Prostate gland (tissue), 2 donors: ENCODE data around the gene ABHD11. TPM values are rescaled to one million over a fixed set of nuclear protein-coding genes. Genes with fewer than 3 reads are reported as not detected.

Source experiments
- DNase-seq: peaks from one replicate; pipeline ENCODE4 v3.0.0-alpha.2; 2019; ENCODE audit warnings: low spot score
- H3K27ac ChIP-seq, 2 donors: fragments of 200-600 bp; sonication (generic); 2 replicates each; pipeline ENCODE4 v1.5.1; 2017 to 2019
- H3K27me3 ChIP-seq: fragments of 200-600 bp; sonication (generic); replicated peaks from 2 replicates; pipeline ENCODE4 v1.5.1; 2019; ENCODE audit not compliant: insufficient read depth
- H3K36me3 ChIP-seq, 2 donors: fragments of 200-600 bp; sonication (generic); 1 replicate in 1 of 2; 2 replicates in 1 of 2; pipeline versions ENCODE4 v1.5.1 to v1.8.1; 2017 to 2019
- H3K4me1 ChIP-seq: fragments of 200-600 bp; sonication (generic); replicated peaks from 2 replicates; pipeline ENCODE4 v1.5.1; 2019
- H3K4me3 ChIP-seq, 2 donors: fragments of 200-600 bp; sonication (generic); 2 replicates each; pipeline ENCODE4 v1.5.1; 2017 to 2019
- H3K9me3 ChIP-seq: fragments of 200-600 bp; sonication (generic); 2 replicates; pipeline ENCODE4 v1.5.1; 2017
- POLR2A ChIP-seq: fragments of 450-650 bp; IDR thresholded peaks from one replicate; pipeline ENCODE4 v1.6.1; 2016; ENCODE audit warnings: antibody characterized with exemption, mild to moderate bottlenecking
- POLR2AphosphoS5 ChIP-seq: sonication (generic); formaldehyde crosslinking; IDR thresholded peaks from one replicate; pipeline ENCODE4 v1.6.1; 2017; ENCODE audit warnings: antibody characterized with exemption
- WGBS: methylation state at CpG from one replicate; pipeline ENCODE4 v1.1.5; 2018; 5-methylcytosine and 5-hydroxymethylcytosine counted together
- intact Hi-C: fragments of 100-400 bp; cut with DNase I; formaldehyde crosslinking; loops from one replicate; pipeline ENCODE4 v1.14.2; 2022
- total RNA-seq, 2 donors: library from RNA; depleted of rRNA; stranded (reverse); fragments of >200 nt; gene quantifications; one replicate each; pipeline ENCODE4 v1.1.0, GENCODE V29; 2016
- TF ChIP-seq, protein P1 (sequence below), 4 experiments: fragments of 200-600 bp in 2 of 4; fragments of 450-650 bp in 2 of 4; sonication (generic) in 2 of 4; IDR thresholded peaks; 1 replicate in 3 of 4; 2 replicates in 1 of 4; pipeline ENCODE4 v1.5.1; 2016 to 2019; ENCODE audit warnings: antibody characterized with exemption in 4 of 4, mild to moderate bottlenecking in 2 of 4, moderate library complexity in 2 of 4

The ABHD11 gene
- total RNA-seq, 2 donors from 2014 or later = 55.2 to 87.8 TPM

- no peak for TF ChIP-seq POLR2AphosphoS5
- TF ChIP-seq, protein P1, sequence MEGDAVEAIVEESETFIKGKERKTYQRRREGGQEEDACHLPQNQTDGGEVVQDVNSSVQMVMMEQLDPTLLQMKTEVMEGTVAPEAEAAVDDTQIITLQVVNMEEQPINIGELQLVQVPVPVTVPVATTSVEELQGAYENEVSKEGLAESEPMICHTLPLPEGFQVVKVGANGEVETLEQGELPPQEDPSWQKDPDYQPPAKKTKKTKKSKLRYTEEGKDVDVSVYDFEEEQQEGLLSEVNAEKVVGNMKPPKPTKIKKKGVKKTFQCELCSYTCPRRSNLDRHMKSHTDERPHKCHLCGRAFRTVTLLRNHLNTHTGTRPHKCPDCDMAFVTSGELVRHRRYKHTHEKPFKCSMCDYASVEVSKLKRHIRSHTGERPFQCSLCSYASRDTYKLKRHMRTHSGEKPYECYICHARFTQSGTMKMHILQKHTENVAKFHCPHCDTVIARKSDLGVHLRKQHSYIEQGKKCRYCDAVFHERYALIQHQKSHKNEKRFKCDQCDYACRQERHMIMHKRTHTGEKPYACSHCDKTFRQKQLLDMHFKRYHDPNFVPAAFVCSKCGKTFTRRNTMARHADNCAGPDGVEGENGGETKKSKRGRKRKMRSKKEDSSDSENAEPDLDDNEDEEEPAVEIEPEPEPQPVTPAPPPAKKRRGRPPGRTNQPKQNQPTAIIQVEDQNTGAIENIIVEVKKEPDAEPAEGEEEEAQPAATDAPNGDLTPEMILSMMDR (IDR thresholded peaks at IDR 0.05) = no peak
- TF ChIP-seq POLR2A = no peak
- Histone ChIP-seq H3K4me3 (no peak overlapping the region), H3K27me3 (no peaks in the 10 kb centered on the region), H3K9me3 (no peaks in the 10 kb centered on the region), H3K27ac (peak overlapping the region in 1 of 2 donors; percentile 70), H3K4me1 (peaks cover 11% of the 10 kb centered on the region), H3K36me3 (no peaks in the 10 kb centered on the region)
- DNase-seq = no peak
- intact Hi-C loops = no loop called here
- WGBS = 95% methylated on average over 8 of the region's 8 CpGs
Observed at GRCh38 chr7:73735528-73735905, 3.1 kb downstream of the ABHD11 start.

- Histone ChIP-seq H3K27ac (peak overlapping the region in 1 of 2 donors; percentile 70), H3K4me1 (peaks cover 11% of the 10 kb centered on the region), H3K27me3 (no peaks in the 10 kb centered on the region), H3K9me3 (no peaks in the 10 kb centered on the region), H3K4me3 (no peak overlapping the region), H3K36me3 (no peaks in the 10 kb centered on the region)
- intact Hi-C loops = no loop called here
- peak; percentile 69 for DNase-seq
- 64% methylated on average over 16 of the region's 16 CpGs for WGBS
- peak; percentile 82 for TF ChIP-seq POLR2AphosphoS5
- TF ChIP-seq POLR2A = peak; percentile 55
- TF ChIP-seq, protein P1 (IDR thresholded peaks at IDR 0.05) = peak; percentile 45 to 92 (median 70)
Observed at GRCh38 chr7:73734619-73735527, 3.7 kb downstream of the ABHD11 start.

DNA sequence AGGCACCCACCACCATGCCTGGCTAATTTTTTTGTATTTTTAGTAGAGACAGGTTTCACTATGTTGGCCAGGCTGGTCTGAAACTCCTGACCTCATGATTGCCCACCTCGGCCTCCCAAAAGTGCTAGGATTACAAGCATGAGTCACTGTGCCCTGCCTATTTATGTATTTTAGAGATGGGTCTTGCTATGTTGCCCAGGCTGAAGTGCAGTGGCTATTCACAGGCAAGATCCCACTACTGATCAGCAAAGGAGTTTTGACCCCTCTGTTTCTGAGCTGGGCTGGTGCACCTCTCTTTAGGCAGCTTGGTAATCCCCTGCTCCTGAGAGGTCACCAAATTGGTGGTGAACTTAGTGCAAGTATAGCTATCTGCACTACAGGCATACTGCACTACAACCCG lies 6.2 kb downstream of the ABHD11 start:
- 46% methylated on average over 2 of the region's 2 CpGs for WGBS
- DNase-seq = no peak
- intact Hi-C loops = no loop called here
- Histone ChIP-seq H3K9me3 (no peaks in the 10 kb centered on the region), H3K27ac (no peak overlapping the region), H3K36me3 (no peaks in the 10 kb centered on the region), H3K4me1 (peaks cover 4% of the 10 kb centered on the region), H3K27me3 (no peaks in the 10 kb centered on the region), H3K4me3 (no peak overlapping the region)
- no peak for TF ChIP-seq POLR2AphosphoS5
- no peak for TF ChIP-seq POLR2A
- TF ChIP-seq, protein P1 (IDR thresholded peaks at IDR 0.05) = no peak

GRCh38 chr7:73730485-73730884 lies 8.1 kb downstream of the ABHD11 start:
- Histone ChIP-seq H3K36me3 (no peaks in the 10 kb centered on the region), H3K4me3 (no peak overlapping the region), H3K4me1 (no peaks in the 10 kb centered on the region), H3K27me3 (no peaks in the 10 kb centered on the region), H3K27ac (no peak overlapping the region), H3K9me3 (no peaks in the 10 kb centered on the region)
- no peak for DNase-seq
- 43% methylated on average over 3 of the region's 3 CpGs for WGBS
- intact Hi-C loops = no loop called here
- TF ChIP-seq POLR2A (no peak), POLR2AphosphoS5 (no peak)
- TF ChIP-seq, protein P1 (IDR thresholded peaks at IDR 0.05) = no peak

GRCh38 chr7:73728551-73728950 lies 10.1 kb downstream of the ABHD11 start:
- DNase-seq = no peak
- 35% methylated on average over 5 of the region's 5 CpGs for WGBS

More at GRCh38 chr7:73728551-73728950, 10.1 kb downstream of the ABHD11 start:
- H3K9me3 ChIP-seq = no peaks in the 10 kb centered on the region
- H3K4me3 ChIP-seq = no peak overlapping the region
- no peaks in the 10 kb centered on the region for H3K36me3 ChIP-seq
- intact Hi-C loops = no loop called here
- no peaks in the 10 kb centered on the region for H3K27me3 ChIP-seq
- H3K4me1 ChIP-seq = no peaks in the 10 kb centered on the region
- TF ChIP-seq POLR2A = no peak
- TF ChIP-seq, protein P1 (IDR thresholded peaks at IDR 0.05) = no peak
- no peak for TF ChIP-seq POLR2AphosphoS5
- no peak overlapping the region for H3K27ac ChIP-seq
